ENCODE data around the gene ABLIM2. TPM values are rescaled to one million over a fixed set of nuclear protein-coding genes. Genes with fewer than 3 reads are reported as not detected.

Gene ABLIM2
- total RNA-seq, 4 donors from 2014 or later: 5.9 to 20.0 (median 8.6) TPM

- TF ChIP-seq CTCF (IDR thresholded peaks at IDR 0.05; ENCODE audit: low read depth): no peak
These were observed 60.8 kb downstream of the ABLIM2 start for GRCh38 chr4:8097721-8098345.

GRCh38 chr4:8097141-8097541 lies 61.5 kb downstream of the ABLIM2 start:
- TF ChIP-seq CTCF (IDR thresholded peaks at IDR 0.05; ENCODE audit: low read depth): no peak

- TF ChIP-seq CTCF (IDR thresholded peaks at IDR 0.05; ENCODE audit: low read depth): no peak
These were observed 61.9 kb downstream of the ABLIM2 start for GRCh38 chr4:8096690-8097061.

GRCh38 chr4:8095956-8096689 lies 62.5 kb downstream of the ABLIM2 start:
- no peak for TF ChIP-seq CTCF (IDR thresholded peaks at IDR 0.05; ENCODE audit: low read depth)

GRCh38 chr4:8093587-8094274 lies 64.9 kb downstream of the ABLIM2 start:
- no peak for TF ChIP-seq CTCF (IDR thresholded peaks at IDR 0.05; ENCODE audit: low read depth)

GRCh38 chr4:8092282-8092681 lies 66.3 kb downstream of the ABLIM2 start:
- TF ChIP-seq CTCF (IDR thresholded peaks at IDR 0.05; ENCODE audit: low read depth): no peak

- TF ChIP-seq CTCF (IDR thresholded peaks at IDR 0.05; ENCODE audit: low read depth): no peak
These were observed 67.8 kb downstream of the ABLIM2 start for GRCh38 chr4:8090744-8091301.
